Vagina (tissue), 2 donors: Measurements from ENCODE around the gene EPHA3.

Experiments
- CTCF ChIP-seq, 3 experiments: fragments of 450-650 bp in 2 of 3; fragments of 200-600 bp in 1 of 3; sonication (generic) in 1 of 3; IDR thresholded peaks; one replicate each; pipeline ENCODE4 v1.5.1; 2017 to 2019; ENCODE audit warnings: antibody characterized with exemption in 3 of 3, mild to moderate bottlenecking in 2 of 3, moderate library complexity in 2 of 3
- POLR2A ChIP-seq, 2 donors: fragments of 450-650 bp; IDR thresholded peaks; one replicate each; pipeline ENCODE4 v1.6.1; 2017; ENCODE audit warnings: antibody characterized with exemption in 2 of 2, mild to moderate bottlenecking in 2 of 2, moderate library complexity in 2 of 2
- POLR2AphosphoS5 ChIP-seq, 2 donors: sonication (generic); formaldehyde crosslinking; IDR thresholded peaks; one replicate each; pipeline ENCODE4 v1.9.0; 2017; ENCODE audit warnings: antibody characterized with exemption in 2 of 2, mild to moderate bottlenecking in 2 of 2, low read depth in 1 of 2; ENCODE audit not compliant: insufficient read depth in 1 of 2

- TF ChIP-seq POLR2AphosphoS5 (IDR thresholded peaks at IDR 0.05; ENCODE audit: insufficient read depth in 1 of 2, low read depth in 1 of 2) = no peak
- no peak for TF ChIP-seq CTCF (IDR thresholded peaks at IDR 0.05)
- no peak for TF ChIP-seq POLR2A (IDR thresholded peaks at IDR 0.05)
Measured at GRCh38 chr3:89474333-89475130, 367.1 kb downstream of the EPHA3 start.
